Amniotic stem cell (primary cell): Measurements from ENCODE around the gene FUBP1.
"Not testable (repeated sequence)": the region's sequence is repeated elsewhere in the genome, so short reads cannot be mapped to it uniquely, and the experiment has no call there.

ENCODE experiments used
- DNase-seq: peaks from one replicate; lab custom pipeline; 2025; lab: John Stamatoyannopoulos, UW

Gene FUBP1

GRCh38 chr1:77989744-77990143 lies 10.9 kb upstream of the FUBP1 start:
- no peak for DNase-seq

GRCh38 chr1:77987919-77988318 lies 9.0 kb upstream of the FUBP1 start:
- no peak for DNase-seq

GRCh38 chr1:77986810-77987209 lies 7.9 kb upstream of the FUBP1 start:
- no peak for DNase-seq

DNA sequence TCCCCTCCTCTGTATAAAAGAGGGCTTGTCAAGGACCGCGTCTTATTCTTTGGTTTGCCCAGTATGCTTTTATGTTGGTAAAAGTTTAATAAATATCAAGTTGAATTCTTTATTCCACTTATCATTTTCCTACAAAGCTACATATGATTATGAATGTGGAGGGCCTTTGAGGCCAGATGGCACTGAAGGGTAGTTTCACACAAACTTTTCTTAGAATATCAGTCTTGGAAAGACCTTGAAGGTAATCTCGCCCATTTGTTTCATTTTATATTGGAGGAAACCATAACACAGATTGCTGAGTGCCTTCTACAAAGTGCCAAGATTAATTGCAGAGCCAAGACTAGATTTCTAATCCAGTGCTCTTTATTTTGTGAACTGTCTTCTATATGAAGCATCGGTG lies 5.8 kb upstream of the FUBP1 start:
- DNase-seq = no peak

- DNase-seq = no peak
Observed at GRCh38 chr1:77983997-77984355, 5.1 kb upstream of the FUBP1 start.

DNA sequence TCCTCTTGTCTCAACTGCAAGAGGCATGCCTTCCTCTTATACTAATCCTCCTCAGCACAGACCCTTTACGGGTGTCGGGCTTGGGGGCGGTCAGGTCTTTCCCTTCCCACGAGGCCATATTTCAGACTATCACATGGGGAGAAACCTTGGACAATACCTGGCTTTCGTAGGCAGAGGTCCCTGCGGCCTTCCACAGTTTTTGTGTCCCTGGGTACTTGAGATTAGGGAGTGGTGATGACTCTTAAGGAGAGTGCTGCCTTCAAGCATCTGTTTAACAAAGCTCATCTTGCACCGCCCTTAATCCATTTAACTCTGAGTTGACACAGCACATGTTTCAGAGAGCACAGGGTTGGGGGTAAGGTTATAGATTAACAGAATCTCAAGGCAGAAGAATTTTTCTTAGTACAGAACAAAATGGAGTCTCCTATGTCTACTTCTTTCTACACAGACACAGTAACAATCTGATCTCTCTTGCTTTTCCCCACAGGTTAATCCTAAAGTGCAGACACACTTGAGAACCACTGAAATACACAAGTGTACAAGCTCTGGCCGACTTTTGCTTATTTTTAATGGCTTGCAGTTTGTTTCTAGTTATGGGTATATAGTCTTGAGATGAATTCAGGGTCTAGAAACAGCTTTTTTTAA lies 4.6 kb upstream of the FUBP1 start:
- DNase-seq = not testable (repeated sequence)

DNA sequence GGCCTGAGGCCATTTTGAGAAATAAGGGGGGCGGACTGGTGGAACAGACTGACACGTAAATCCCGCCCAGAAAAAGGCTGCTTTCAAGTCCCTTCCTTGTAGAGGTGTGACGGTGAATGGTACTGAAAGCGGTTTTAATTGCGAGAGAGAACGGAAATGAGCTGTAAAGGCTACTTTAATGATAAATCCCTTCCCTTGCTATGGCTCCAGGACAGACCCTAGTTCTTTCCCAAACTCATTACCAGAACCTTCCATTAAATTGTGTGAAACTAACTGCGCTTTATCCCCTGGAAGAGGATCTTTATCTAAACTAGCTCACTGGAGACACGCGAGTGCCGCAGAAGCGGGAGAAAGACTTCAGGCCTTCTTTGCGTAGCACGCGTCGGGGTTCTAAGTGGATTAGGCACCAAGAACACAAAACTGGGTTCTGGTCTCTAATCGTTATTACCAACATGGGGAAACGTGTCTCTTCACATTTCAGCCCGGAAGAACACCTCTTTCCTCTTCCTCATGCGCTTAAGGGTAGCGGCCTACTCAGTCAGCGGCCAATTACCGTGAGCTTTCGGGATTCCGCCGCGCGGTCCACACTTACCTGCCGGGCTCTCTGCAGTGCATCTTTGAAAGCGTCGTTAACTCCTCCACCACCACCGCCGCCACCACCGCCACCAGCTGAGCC lies 441 bp downstream of the FUBP1 start:
- DNase-seq = peak; percentile 91

GRCh38 chr1:77977989-77978292 lies 931 bp downstream of the FUBP1 start:
- DNase-seq = no peak

GRCh38 chr1:77976433-77977076 lies 2.3 kb downstream of the FUBP1 start:
- DNase-seq = no peak

GRCh38 chr1:77975907-77976306 lies 3.0 kb downstream of the FUBP1 start:
- DNase-seq = no peak

- no peak for DNase-seq
Observed at GRCh38 chr1:77975386-77975785, 3.5 kb downstream of the FUBP1 start.

GRCh38 chr1:77972080-77972479 lies 6.8 kb downstream of the FUBP1 start:
- DNase-seq = no peak

GRCh38 chr1:77970192-77970591 lies 8.7 kb downstream of the FUBP1 start:
- DNase-seq = no peak

DNA sequence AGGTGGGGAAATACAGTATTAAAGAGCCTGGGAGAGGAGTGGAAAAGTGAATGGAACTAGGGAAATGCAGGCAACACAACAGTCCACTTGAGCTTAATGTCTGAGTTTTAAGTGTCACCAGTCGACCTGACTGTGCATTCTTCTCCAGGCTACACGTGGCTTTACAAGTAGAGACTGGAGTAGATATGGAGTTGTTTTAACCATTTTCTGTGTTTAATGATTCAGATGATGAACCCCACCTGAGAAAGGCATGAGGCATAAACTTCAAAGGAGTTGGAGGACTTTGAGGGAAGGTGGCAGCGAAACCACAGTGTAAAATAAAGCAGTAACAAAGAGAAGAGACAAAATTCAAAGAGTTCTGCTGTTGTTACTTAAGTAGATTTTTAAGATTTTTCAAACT lies 12.6 kb downstream of the FUBP1 start:
- no peak for DNase-seq

- no peak for DNase-seq
Observed at GRCh38 chr1:77961392-77961791, 17.5 kb downstream of the FUBP1 start.

DNA sequence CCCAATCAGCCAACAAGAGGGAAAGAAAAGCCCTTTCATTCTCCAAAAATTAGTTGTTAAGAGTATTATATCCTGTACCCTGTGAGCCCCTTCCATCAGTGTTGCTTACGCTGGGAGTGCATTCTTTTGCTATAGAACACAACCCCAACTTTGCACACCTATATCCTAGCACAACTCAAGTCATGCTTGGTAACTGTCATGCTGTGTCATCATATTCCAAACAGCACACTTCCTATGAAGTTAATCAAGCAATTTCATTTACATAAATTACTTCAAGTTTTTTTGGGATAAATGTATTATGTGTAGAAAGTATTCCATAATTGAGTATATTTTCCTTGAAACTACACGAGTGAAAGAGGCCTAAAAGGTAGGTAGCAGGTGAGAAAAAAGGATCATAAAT lies 20.0 kb downstream of the FUBP1 start:
- no peak for DNase-seq

DNA sequence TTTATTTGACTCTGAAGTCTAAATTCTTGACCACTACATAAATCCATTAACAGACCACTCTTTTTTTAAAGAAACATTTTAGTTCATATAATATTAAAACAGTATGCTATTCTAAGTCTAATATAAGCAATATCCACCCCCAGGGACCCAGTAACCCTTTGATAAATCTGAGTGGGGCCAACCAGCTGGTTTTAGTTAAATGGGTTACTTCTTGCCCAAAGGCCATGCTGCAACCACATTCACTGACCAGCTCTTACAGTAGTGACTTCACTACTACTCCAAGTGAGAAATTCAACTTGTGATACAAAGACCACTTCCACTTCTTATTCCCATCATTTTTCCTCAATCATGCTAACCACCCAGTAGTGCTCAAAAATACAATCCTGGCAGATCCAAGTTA lies 20.5 kb downstream of the FUBP1 start:
- no peak for DNase-seq

DNA sequence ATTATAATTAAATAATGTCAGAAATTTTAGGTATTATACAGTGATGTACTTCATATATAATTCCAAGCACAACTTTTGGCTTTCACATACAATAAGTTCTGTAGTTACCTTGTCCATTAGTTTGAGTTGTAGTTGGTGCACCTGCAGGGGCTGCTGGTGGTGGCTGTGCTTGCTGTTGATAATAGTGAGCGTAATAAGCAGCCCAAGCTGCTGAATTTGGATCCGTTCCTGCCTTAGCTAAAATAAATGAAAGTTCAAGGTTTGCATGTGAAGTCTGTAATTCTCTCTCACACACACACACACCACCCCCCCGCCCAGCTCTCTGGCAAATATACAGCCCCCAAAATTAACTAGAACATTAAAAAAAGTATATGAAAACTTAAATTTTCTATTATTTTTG lies 22.4 kb downstream of the FUBP1 start:
- no peak for DNase-seq

- no peak for DNase-seq
Observed at GRCh38 chr1:77955709-77956108, 23.2 kb downstream of the FUBP1 start.

- no peak for DNase-seq
Observed at GRCh38 chr1:77954521-77954920, 24.4 kb downstream of the FUBP1 start.

- DNase-seq = no peak
Observed at GRCh38 chr1:77953907-77954306, 25.0 kb downstream of the FUBP1 start.

GRCh38 chr1:77951328-77951727 lies 27.5 kb downstream of the FUBP1 start:
- no peak for DNase-seq

- DNase-seq = no peak
Observed at GRCh38 chr1:77950873-77951272, 28.0 kb downstream of the FUBP1 start.
